ENCODE results near the gene HECTD4.
"Not testable (repeated sequence)": the region's sequence is repeated elsewhere in the genome, so short reads cannot be mapped to it uniquely, and the experiment has no call there.

Gene HECTD4

DNA sequence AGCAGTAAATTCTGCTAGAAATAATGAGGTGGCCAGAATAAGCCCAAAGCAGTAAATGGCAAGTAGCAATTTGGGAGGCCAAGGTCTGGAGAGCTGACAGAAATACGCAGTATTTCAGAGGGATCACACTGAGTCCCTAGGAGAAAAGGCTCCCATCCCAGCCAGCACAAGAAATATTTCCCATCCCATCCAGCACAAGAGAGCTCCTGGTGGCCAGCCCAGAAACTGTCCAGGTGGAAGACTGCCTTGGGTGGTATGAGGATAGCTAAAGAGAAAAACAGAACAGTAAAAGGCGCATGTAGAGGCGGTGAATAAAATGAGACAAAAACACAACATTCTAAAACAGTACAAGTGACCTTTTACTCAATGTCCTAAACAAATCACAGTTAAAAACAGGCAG, 120.7 kb downstream of the HECTD4 start:
- no peak for DNase-seq (ENCODE audit: low read depth)

DNA sequence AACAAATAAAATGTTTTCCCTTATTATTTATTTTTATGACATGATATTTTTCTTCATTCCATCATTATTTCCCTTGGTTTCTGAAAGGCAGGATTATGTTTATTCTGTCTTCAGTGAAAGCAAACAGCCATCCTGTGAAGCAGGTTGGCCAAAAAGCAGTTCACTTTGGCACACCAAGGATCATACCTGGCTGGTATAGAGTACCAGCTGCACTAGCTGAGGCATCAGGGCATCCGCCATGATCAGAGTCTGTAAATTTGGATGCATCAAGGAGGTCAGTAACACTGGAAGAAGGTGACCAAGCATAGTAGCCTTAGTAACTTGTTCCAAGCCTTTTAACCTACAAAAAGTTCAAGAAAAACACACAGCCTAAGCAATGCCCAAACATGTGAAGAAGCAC, 123.3 kb downstream of the HECTD4 start:
- DNase-seq (ENCODE audit: low read depth), result no peak

DNA sequence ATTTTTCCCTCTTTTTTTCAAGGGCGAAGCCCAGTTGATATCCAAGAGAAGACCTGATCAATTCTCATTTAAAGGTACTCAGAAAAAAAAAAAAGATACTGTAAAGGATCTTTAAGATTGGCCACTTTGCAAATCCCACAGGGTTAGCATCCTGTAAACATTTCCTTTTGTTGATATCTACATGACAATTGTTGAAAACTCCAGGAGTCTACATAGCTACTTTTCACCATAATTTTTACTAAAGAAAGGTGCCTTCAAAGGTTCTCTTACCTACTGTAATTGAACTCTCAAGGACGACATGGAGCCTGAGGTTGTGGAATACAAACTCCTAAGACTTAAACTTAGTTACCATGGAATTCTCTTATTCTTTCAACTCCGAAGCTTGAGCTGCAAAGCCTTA, 125.5 kb downstream of the HECTD4 start:
- no peak for DNase-seq (ENCODE audit: low read depth)

DNA sequence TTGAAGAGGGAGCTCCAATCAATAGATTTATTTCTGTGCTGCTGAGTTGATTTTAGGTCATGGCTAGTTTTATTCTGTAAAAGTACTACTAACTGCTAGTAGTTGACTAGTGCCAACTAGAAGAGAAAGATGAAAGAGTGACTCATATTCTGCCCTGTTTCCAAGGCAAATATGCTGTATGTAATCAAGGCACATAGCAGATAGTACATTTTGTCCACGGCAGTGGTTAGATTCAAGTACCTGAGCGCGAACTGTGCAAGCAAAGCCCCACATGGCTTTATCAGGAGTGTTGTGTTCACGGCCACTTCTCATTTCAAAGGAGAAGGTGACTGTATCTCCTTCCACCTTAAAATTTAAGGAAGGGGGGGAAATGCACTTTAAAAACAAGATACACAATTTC, 130.0 kb downstream of the HECTD4 start:
- DNase-seq (ENCODE audit: low read depth), result no peak

DNA sequence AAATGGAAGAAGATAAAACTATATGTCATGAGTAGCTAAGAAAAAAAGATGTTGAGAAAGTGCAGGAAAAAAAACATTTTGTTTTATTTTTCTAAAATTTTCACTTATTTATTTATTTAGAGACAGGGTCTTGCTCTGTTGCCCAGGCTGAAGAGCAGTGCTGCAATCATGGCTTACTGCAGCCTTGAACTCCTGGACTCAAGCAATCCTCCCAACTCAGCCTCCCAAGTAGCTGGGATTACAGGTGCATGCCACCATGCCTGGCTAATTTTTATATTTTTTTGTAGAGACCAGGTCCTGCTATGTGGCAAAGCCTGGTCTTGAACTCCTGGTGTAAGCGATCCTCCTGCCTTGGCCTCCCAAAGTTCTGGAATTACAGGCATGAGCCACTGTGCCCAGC, 137.3 kb downstream of the HECTD4 start:
- not testable (repeated sequence) for DNase-seq (ENCODE audit: low read depth)

DNA sequence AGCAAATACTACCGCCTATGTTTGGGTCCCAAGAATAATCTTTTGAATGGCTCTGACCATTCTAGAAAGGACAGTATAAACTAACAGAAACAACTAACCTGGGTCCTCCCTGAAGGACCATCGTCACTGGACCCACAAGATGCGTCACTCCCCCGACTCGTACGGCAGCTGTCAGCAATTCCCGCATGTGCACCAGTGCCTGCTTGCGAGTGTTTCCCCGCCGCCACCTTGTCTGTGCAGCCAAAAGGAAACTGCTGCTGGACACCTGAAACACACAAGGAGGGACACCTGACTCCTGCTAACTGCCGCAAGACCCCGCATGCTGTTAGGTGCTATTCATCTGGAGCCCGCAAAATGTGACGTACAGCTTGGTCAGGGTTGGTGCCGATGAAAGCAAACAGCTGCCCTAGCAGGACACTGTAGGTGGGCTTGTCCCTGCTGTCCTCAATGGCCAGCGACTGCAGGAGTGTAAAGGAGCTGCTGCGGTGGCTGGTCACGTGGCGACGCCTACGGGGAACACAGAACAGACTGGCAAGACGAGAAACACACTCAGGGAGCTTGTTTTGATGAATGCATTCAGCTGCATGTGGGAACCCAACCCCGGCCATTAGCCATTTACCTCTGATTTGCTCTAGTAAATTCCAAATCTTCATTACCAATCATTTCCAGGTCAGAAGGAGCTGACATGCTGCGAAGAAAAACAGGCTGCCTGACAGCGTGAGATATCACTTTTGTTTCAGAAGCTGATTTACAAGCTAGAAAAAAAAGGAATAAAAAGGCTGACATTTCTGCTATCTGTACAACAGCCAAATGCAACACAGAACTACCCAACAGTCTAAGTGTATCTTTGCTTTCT, 138.7 kb downstream of the HECTD4 start:
- DNase-seq (ENCODE audit: low read depth), result no peak

DNA sequence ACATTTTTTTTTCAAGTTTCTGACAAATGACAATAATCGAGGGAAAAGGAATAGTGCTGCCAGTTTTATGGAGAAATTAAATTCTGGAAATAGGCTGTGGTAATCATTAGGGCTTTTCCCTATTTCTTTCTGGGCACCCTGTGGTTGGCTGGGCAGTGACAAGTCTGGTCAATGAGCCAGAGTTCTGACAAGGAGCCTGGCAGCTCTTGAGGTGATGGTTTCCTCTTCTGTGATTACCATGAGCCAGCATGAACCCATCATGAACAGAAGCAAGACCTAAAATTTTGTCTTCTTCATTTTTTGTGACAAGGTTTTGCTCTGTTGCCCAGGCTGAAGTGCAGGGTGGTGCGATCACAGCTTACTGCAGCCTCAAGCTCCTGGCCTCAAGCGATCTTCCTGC, 141.1 kb downstream of the HECTD4 start:
- DNase-seq (ENCODE audit: low read depth), result no peak

DNA sequence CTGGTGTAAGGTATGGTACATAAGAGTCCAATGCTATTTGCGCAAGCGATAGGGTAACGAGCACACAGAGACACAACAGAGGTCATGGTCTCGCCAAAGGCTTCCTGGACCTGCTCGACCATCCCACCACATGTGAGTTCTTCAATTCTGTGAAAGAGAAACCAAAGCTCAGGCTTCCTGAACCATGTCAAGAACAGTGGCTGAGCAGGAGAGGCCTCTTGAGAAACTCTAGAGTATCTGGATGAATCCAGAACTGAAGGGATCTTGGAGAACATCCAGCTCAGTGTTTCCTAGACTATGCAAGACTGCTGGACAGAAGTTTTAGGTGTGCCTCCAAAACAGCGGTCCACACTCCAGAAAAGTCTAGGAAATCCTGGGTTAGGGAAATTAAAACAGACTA, 142.3 kb downstream of the HECTD4 start:
- DNase-seq (ENCODE audit: low read depth), result no peak

DNA sequence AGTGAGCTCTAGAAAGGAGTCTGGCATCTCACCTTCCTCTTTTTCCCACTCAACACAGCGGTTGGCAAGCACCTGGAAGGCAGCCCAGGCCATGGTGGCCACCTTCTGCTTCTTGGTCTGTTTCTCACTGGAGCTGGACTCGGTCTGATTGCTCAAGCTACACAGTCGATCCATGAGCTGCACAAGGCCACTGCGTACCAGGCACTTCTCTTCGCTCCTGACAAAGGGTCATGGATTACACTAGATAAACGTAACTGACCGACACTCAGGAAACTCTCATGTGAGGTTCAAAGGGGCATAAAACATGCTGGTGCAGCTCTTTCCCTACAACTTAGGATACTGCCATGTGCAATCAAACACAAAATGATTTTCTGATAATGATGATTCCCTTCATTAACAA, 143.2 kb downstream of the HECTD4 start:
- no peak for DNase-seq (ENCODE audit: low read depth)

DNA sequence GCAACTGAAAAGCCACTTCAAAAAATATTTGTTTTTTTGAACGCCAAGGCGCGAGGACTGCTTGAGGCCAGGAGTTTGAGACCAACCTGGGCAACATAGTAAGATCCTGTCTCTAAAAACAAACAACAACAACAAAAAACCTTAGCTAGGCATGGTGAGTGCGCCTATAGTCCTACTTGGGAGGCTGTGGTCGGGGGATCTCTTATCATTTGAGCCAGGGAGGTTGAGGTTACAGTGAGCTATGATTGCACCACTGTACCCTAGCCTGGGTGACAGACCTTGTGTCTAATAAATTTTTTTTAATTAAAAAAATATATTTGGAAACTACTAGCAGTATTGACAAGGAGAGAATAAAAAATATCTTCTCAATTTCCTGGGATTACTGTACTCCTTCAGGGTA, 143.8 kb downstream of the HECTD4 start:
- no peak for DNase-seq (ENCODE audit: low read depth)

DNA sequence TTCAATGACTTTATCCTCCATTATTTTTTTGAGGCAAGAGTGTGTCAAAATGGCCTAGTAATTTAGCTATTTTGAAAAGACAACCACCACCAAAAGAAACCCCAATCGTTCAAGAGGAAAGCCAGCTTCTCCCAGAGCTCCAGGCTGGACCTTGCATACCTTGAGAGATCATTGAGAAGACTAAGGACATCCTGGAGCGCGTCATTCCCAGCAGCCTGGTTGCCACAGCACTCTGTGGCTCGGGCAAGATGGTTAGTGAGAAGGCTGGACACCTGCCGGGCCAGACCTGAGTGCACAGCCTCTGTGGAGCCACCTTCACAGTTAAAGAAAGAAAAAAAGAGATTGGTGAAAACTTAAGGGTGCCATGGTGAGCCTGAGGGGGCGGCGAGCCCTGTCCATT, 145.4 kb downstream of the HECTD4 start:
- no peak for DNase-seq (ENCODE audit: low read depth)

DNA sequence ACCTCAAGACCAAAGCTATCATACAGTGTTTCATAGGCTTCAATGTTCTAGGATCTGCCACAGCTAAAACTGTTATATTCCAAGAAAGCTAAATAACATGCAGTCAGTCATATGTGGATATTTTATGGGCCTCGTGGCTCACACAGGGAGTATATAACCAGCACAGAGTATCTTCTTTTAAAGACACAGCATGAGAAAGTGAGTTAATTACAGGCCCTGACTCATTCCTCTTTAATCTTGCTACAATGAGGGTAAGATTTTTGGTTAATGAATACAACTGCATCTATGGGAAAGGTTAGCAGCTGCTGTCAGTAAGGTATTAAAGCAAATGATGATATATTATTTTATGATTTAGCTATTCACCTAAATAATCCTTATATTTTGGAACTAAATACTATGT, 145.8 kb downstream of the HECTD4 start:
- DNase-seq (ENCODE audit: low read depth), result peak; percentile 17

DNA sequence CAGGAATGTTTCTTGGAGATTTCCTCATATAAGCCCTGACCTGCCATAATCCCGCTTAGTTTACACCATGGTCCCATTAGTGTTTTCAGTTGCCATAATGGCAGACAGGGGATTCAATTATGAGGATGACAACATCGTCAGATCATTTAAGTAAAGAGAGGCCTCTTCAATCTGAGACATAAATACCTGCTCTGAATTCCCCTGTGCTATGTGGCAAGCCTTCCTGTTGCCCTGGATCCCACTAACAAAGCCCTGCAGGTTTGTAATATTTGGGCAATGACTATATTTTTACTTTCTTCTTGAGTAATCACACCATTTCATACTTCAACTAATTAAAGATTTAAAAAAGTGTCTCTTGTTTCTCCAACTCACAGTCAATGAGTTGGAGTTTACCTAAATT, 147.9 kb downstream of the HECTD4 start:
- DNase-seq (ENCODE audit: low read depth), result no peak

DNA sequence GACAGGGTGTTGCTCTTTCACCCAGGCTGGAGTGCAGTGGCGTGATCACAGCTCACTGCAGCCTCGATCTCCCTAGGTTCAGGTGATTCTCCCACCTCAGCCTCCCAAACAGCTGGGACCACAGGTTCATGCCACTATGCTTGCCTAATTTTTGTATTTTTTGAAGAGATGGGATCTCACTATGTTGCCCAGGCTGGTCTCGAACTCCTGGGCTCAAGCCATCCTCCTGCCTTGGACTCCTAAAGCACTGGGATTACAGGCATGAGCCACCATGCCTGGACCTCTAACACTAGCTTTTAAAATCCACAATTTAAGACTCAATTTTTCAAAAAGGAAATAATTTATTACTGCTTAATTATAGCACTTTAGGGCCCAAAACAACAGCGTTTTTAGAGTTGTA, 149.0 kb downstream of the HECTD4 start:
- DNase-seq (ENCODE audit: low read depth), result no peak

DNA sequence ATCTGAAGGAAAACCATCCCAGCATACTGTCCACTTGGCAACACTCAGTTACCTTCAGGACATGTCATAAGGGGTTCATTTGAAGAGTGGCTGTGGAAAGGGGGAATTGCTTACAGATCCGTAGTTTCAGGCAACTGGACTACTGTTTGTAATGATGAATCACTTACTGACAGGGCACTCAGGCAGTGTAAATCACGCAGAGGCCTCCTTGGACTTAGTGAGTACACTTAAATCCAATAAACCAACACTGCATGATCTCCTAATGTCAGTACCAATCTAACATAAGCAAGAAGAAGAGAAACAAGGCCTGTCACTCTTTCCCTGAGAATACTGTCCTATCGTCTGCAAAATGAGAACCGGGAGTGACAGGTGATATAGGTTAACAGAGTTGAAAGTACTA, 152.1 kb downstream of the HECTD4 start:
- no peak for DNase-seq (ENCODE audit: low read depth)

DNA sequence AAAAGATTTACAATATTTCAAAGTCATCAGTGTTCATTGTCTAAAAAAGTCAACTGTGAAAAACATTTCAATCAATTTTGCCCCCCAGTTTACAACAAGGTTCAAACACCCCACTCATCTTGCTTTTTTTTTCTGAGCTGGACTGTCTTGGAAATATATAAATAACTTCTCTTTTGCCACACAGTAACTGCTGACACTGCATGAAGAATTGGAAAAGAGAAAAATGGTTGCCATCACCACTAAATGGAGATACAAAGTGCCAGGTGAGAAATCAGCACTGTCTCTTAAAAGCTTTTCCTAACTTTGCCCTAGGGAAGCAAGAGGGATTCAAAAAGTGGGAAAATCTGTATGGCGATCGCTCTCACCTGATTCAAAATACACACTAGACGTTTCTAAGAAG, 155.5 kb downstream of the HECTD4 start:
- no peak for DNase-seq (ENCODE audit: low read depth)

DNA sequence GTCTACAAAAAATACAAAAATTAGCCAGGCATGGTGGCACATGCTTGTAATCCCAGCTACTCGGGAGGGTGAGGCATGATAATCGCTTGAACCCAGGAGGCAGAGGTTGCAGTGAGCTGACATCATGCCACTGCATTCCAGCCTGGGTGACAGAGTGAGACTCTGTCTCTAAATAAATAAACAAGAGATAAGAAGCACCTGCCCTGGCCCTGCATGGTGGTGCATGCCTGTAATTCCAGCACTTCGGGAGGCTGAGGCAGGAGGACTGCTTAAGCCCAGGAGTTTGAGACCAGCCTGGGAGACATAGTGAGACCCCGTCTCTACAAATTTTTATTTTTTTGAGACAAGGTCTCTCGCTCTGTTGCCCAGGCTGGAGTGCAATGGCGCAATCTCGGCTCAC, 161.6 kb downstream of the HECTD4 start:
- DNase-seq (ENCODE audit: low read depth), result not testable (repeated sequence)

DNA sequence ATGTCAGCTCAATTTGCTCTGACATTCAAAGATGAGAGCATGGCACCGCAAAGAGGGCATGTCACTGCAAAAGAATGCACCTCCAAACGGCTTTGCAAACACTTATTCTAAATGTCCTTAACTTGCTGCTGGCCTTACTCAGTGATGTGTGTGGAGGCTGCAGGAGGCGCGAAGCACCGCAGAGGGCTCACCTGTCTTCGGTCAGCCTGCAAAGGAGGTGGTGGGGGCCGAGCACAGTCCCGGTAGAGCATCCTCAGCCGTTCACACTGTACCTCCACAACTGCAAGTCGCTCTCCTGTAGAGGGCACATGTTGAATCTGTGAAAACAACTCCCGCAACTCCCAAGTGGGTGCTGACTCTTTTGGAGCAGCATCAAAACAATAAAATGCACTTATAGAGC, 163.0 kb downstream of the HECTD4 start:
- DNase-seq (ENCODE audit: low read depth), result no peak

DNA sequence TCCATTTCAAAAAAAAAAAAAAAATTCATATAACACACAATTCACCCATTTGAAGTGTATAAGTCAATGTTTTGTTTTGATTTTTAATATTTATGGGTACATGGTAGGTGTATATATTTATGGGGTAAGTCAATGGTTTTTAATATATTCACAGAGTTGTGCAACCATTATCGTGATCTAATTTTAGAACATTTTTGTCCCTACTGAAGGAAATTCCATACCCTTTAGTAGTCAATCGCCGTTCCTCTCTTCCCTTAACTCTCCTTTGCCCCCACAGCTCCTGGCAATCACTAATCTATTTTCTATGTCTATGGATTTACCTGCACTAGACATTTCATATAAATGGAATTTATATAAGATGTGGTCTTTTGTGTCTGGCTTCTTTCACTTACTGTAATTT, 164.1 kb downstream of the HECTD4 start:
- no peak for DNase-seq (ENCODE audit: low read depth)

DNA sequence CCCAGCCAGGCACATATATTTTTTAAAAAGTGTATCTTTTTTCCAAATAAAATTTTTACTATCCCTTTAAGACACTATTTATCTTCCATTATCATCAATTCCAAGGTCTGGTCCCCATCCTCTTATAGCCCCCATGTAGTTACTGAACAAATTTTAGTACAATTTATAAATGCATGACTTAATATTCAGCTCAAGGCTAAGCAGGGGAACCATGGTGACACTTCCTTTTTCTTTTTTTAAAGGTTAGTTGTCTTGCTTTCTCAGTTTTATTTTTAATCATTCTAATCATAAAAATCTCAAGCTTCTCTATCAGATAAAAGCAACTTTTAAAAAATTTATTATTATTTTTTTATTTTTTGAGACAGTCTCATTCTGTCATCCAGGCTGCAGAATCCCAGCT, 164.6 kb downstream of the HECTD4 start:
- no peak for DNase-seq (ENCODE audit: low read depth)

DNA sequence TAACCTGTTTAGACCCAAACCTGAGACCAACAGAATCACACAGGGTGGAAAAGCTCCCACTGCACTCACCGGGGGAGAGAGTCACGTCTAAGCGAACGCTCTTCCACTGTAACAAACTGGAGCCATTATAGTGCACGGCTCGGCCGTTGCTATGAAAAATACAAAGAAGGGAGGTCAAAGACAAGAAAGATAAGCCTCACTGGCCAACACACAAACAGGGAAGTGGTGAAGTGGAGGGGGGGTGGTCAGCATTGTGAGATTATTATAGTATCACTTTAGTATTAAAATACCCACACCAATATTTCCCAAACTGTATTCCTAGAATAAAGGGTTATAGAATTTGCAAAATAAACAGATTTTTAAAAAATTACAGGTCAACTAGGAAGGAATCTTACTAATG, 166.0 kb downstream of the HECTD4 start:
- DNase-seq (ENCODE audit: low read depth), result no peak

DNA sequence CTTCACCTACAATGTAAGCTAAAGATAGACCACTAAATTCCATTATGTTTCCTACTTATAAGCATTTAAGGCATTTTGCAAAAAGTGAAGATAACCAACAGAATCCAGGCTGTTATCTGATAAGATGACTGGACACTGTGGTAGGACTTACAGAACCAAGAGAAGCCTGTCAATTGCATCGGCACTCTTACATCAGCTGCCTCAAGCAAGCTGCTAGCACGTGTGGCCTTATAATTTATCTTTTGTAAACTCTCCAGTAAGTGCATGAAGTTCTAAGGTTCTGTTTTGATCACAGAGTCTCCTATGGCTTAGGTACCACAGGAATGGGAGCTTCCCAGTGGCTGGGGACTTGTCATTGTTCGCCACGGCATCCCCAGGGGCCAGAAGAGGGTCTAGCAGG, 168.2 kb downstream of the HECTD4 start:
- no peak for DNase-seq (ENCODE audit: low read depth)

DNA sequence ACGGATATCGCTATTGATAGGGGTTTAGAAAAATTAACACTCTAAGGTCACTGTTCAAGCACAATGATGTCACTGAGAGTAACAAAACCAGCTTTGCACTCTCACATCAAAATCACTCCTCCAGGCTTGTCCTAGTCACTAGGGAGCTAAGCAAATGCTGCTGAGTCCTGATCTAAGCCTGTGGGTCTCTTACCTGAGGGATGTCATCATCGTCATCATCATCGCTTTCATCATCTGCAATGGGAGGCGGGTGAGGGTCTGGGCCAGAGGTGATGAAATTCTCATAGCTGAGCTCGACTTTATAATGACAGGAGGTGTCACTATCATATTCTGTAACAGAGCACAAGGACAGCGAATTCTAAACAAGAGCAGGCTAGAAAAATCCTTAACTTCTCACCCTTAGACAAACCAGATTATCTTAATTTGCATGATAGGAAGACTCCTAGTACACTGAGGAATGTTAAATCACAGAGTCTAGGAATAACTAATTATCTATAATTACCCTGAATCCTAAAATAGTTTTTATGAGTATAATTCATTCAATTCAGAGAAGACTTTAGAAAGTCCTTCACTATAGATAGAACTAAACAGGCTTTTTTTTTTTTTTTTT, 173.8 kb downstream of the HECTD4 start:
- DNase-seq (ENCODE audit: low read depth), result no peak

DNA sequence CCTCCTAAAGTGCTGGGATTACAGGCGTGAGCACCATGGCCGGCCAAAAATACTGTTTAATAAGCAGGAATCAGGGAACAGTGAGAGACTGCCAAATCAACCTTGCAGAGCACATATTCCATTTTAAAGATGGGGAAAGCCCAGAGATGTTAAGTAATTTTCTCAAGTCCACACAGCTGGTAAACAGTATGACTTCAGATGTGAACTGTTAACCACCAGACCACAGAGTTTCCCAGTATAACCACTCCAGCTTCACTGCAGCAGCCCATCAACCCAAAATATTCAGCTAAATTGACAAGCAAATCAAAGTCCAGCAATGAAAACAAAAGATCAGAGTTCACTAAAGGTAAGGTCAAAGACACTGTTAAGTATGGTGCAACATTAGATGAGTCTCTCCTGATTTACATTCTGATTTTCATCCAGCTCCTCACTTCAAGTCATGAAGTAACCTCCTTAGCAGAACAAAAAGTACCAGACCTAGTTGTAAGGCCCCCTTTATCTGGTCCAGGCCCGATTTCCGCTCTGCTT, 174.8 kb downstream of the HECTD4 start:
- DNase-seq (ENCODE audit: low read depth), result no peak

Measured in GM04504 (cell line).